KBM-7 (cell line): ENCODE results near the gene CEP131.
A peak's percentile ranks its signal among the peaks of the same experiment; 100 is the strongest.

Source experiments
- DNase-seq: peaks from one replicate; pipeline ENCODE4 v3.0.0-alpha.2; 2015
- in situ Hi-C: fragments of 300-500 bp; cut with MboI; formaldehyde crosslinking; loops from 2 replicates; pipeline ENCODE4 v1.14.3; 2020; ENCODE audit warnings: low sequenced_read_pairs, low pct_unique_long_range_greater_than_20kb, mixed read lengths

CEP131 gene

DNA sequence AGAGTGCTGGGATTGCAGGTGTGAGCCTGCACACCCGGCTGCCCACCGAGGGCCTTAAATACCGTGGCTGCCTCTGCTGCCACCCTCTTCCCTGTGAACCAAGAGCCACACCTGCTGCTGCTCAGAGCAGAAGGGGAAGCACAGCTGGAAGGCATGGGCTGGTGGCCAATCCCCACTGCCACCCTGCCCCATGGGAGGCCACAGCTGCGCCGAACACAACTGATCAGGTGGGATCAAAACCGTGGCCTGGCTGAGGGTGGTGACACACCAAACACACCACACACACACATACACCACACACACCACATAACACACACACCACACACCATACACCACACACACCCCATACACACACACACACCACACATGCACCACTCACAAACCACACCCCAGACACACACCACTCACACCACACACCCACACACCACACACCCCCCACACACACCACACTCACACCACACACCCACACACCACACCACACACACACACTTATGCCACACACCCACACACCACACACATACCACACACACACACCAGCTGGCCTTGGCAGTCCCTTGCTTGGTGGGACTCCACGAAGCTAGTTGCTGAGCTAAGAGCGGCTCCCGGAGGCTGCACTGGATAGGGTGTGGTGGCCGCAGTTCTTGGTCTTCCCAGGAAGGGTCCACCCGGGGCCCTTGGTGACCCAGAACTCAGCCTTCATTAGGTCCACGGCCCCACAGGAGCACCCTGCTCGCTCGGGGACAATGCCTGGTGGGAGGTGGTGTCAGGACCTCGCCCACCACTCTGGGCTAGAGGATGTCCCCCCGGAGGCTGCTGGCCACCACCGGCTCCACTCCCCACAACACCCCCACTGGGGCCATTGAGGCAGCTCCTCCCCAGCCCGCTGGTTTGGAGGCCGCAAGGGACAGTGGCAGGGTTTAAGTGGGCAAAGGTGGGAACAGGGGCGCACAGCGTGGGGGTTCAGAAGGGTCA, 14.9 kb downstream of the CEP131 start:
- no peak for DNase-seq
- in situ Hi-C loops: no loop called here

- no peak for DNase-seq
- in situ Hi-C loops: no loop called here
Measured at GRCh38 chr17:81206657-81207056, 16.1 kb downstream of the CEP131 start.

DNA sequence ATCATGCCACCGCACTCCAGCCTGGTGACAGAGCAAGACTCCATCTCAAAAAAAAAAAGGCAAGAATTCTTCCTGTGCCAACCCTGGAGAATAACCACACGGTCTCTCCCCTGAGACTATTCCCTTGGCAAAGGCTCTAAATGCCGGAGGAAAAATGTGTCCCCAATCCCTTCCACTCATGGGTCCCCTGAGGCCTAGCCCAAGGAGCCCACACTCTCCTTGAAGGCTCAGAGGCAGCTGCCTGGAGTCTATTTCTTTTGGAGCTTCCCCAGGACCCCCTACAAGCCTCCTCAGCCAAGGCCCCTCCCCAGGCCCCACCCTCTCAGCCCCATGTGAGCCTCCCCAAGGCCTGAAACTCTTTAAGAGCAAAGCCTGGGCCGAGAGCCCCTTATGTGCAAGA, 16.6 kb downstream of the CEP131 start:
- in situ Hi-C loops: no loop called here
- no peak for DNase-seq

GRCh38 chr17:81204578-81204977, 18.2 kb downstream of the CEP131 start:
- in situ Hi-C loops: no loop called here

GRCh38 chr17:81203136-81203535, 19.6 kb downstream of the CEP131 start:
- in situ Hi-C loops: no loop called here
- DNase-seq: no peak

More at GRCh38 chr17:81204578-81204977, 18.2 kb downstream of the CEP131 start:
- no peak for DNase-seq

- in situ Hi-C loops: no loop called here
- DNase-seq: no peak
Measured at GRCh38 chr17:81202318-81202717, 20.4 kb downstream of the CEP131 start.

DNA sequence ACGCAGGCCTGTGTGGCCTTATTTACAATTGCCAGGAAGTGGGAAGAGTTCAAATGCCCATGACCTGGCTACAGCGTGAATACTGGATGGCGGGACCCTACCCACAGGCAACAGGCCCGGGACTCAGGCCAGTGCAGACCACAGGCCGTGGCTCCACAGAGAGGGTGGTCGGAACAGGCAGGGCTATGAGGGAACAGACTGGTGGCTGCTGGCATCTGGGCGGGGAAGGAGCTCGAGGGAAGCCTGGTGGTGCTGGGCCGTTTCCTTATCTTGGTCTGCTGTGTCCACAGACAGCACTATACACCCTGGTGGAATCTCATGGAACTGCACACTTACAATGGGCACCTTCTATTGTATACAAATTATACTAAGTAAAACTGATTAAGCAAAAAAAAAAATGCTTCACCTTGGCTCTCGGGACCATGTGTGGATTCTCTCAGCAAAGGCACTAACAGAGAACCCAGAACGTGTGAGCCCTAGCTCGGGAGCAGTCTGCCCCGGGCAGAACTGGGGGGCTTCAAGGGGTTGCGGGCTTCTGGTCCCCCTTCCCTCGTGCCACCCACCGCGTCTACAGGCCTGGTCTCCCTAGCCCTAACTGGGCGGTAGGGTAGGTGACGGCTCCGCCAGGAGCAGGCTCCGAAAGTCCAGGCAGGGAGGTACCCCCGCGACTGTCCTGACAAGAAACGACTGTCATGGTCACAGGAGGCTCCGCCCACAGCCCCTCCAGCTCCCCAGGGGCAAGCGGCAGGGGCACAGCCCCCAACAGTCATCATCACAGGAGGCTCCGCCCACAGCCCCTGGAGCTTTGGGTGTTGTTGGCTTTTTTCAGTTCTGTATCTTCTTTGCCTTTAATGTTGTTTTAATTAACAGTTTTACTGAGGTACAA, 21.8 kb downstream of the CEP131 start:
- DNase-seq: peak; percentile 68
- in situ Hi-C loops: no loop called here

GRCh38 chr17:81200201-81200600, 22.6 kb downstream of the CEP131 start:
- in situ Hi-C loops: no loop called here
- no peak for DNase-seq

DNA sequence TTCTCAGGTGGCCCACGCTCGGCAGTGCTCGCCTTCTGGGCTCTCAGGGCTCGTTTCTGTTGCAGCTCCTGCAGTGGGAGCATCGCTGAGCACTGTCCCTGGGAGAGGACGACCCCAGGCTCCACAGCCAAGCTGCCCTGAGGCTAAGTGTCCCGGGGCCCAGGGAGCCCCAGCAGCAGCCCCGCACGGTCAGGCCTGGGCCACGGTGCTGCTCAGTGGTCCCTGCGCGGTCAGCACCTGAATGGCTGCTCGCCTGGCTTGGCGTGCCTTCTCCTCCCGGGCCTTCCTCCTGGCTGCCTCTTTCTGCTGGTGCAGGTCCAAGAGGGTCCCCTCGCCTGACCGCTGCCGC, 23.3 kb downstream of the CEP131 start:
- in situ Hi-C loops: no loop called here
- no peak for DNase-seq

DNA sequence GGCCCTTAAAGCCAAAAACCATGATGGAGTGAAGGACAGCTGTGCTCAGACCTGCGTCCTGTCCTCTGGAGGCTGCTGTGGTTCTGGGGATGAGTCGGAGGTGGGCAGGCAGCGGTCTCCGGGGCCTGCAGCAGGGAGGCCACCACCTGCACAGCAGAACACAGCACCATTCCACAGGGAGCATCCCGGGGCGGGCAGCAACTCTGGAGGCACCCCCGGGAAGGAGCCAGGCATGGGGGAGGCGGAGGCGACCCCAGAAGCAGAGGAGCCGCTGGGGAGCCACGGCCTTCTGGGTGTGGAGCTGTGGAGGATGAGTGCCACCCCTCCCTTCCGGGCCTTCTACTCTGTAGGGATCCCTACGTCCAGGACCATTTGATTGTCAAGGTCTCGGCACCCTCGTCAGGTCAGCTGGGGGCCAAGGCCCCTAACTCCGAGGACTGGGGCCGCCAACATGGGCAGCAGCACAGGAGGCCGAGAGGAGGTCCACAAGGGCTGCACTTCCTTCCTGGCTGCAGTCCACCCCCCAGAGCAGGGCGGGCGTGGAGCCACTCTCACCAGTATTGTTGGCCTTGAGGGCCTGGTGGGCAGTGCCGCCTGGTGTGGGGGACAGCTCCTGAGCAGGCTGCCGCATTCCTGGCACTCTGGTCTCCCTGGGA, 23.8 kb downstream of the CEP131 start:
- in situ Hi-C loops: no loop called here
- no peak for DNase-seq

DNA sequence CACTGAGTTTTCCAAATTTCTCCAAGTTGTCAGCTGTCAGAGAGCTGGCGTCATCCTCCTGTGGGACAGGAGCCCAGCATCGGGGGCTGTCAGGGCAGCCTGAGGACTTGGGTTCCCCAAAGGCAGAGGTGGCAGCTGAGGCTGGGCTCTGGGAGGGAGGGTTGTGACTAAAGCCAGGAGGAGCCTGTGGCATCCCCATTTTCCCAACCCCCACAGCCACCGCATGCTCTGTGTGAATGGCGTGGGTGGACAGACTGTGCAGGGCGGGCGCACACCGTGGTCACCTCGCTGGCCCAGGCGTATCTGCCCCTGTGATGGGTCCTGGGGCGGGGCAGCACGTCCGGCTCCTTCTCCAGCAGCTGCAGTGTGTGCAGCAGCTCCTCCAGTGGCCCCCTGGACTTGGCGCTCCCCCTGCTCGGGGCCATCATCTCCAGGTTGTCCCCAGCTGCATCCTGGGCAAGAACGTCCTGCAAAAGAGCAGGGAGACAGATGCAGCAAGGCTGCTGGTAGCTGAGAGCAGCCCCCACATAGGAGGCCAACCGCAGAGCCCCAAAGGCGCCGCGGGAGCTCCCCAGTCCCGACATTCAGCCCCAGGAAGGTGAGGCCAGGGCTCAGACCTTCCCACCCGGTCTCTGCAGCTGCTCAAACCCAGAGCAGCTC, 24.8 kb downstream of the CEP131 start:
- in situ Hi-C loops: no loop called here
- DNase-seq: no peak

DNA sequence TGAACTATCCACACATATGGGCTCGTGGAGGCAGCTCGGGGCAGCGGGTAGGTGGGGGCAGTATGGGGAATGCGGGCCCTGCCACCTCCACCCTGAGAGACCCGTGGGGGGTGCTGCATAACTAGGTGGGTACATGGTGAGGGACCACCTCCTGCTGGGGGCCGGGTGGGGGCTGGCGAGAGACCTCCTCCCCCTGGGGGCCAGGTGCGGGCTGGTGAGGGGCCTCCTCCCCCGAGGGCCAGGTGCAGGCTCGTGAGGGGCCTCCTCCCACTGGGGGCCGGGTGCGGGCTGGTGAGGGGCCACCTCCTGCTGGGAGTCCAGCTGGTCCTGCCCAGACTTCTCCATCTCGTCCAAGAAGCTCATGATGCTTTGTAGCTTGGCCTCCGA, 25.4 kb downstream of the CEP131 start:
- no peak for DNase-seq
- in situ Hi-C loops: no loop called here

DNA sequence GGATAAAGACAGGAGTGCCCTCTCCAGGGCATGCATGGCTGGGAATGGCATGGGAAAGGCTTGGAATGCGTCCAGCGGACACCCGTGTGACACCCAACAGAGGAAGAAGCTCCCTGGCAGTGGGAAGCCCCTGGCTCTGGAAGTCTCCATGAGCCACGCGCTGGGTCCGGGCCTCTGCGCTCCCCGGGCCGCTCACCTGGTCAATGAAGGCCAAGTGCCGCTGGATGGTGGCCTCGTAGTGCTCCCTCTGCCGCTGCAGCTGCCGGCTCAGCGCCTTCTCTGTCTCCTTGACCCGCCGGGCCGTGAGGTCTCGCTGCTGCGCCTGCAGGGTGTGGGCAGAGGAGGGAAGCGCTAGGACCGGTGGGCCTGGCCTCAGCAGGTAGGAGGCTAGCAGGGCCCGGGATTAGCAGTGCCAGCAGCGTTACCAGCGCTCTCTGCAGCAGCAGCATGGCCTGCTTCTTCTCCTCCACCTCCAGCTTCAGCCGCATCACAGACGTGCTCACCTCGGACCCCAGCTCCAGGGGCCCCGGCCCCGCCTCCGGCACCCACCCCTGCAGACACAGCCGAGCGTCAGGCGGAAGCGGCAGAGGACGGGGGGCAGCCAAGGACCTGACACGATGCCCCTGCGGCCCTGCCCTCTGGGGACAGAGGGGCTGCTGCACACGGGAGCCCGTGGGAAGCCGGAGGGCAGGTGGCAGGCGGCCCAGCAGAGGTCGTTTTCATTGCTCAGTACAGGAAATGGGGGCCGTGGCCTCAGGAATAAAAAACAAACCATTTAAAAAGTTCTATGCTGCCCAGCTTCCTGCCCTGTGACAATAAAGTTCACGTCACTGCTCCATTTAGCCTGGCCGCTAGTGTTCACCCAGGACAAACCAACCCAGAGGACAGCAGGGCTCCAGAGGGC, 26.0 kb downstream of the CEP131 start:
- no peak for DNase-seq
- in situ Hi-C loops: no loop called here

- no peak for DNase-seq
- in situ Hi-C loops: no loop called here
Measured at GRCh38 chr17:81195941-81196495, 26.7 kb downstream of the CEP131 start.

DNA sequence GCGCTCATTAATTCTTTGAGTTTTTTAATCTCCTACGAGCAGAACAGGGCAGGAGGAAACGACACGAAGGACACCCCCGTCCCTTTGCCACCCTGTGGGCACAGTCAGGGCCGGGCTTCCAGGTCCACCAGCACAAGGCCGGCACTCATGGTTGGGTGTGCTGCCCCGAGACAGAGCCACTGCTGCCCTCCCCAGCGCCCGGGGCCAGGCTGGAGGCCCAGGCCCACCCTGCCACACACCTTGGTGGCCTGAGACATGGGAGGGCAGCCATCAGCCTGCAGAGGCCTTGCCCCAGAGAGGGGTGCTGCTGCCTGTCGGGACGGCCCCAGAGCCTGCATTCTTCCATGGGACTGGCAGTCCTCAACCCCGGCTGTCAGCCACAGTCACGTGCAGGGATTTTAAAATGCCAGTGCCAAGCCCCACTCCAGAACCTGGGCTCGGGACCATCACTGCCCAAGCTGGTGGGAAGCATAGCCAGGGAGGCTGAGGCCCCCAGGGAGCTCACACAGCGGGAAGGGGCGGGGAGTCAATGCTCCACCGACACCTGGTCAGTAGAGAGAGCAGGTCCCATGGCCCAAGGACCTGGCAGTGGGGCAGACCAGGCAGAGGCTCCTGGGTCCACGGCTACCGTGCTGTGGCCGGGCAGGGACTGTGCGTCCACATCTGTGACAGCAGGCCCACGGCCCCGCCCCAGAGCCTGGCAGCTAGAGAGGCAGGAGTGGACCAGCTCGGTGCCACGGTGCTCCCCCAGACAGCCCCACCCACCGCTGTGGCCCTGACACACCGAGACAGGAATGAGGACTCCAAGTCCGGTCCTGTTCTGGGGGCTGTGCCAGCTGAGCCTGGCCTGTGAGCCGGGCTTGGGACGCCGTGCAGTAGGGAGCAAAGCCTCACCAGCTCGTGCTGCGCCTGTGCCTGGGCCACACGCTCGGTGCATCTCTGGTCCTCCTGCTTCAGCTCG, 27.5 kb downstream of the CEP131 start:
- no peak for DNase-seq
- in situ Hi-C loops: no loop called here

GRCh38 chr17:81194225-81194760, 28.5 kb downstream of the CEP131 start:
- in situ Hi-C loops: no loop called here

More at GRCh38 chr17:81194225-81194760, 28.5 kb downstream of the CEP131 start:
- no peak for DNase-seq
